OCI-LY7 (cell line): ENCODE data around the gene CWC22.

ENCODE experiments used
- CTCF ChIP-seq: fragments of 200-600 bp; sonication (generic); conservative IDR thresholded peaks from 2 replicates; pipeline ENCODE4 v1.5.1; 2014; ENCODE audit warnings: mild to moderate bottlenecking, antibody characterized with exemption, low read length, moderate library complexity, mixed read lengths
- EZH2phosphoT487 ChIP-seq: fragments of 200-600 bp; sonication (generic); IDR thresholded peaks from 2 replicates; pipeline ENCODE4 v1.6.1; 2018; ENCODE audit warnings: low read depth, borderline replicate concordance, mild to moderate bottlenecking, mixed run types, antibody characterized with exemption, low read length, moderate library complexity, mixed read lengths

GRCh38 chr2:179953359-179953758 lies 53.7 kb downstream of the CWC22 start:
- TF ChIP-seq EZH2phosphoT487 = no peak
- no peak for TF ChIP-seq CTCF
